ENCODE results near the gene SNX8. TPM values are rescaled to one million over a fixed set of nuclear protein-coding genes. Genes with fewer than 3 reads are reported as not detected.

The SNX8 gene
- total and polyA plus RNA-seq, 2 of the 8 experiments (the other 6 are each of a cell fraction or from before 2014, with no cell fraction given) = 46.2 to 70.8 TPM

GRCh38 chr7:2203766-2204300 is 110.4 kb downstream of the SNX8 start:
- Histone ChIP-seq H4K20me1 (replicated peaks in 1 of 2; ENCODE audit: control insufficient read depth in 1 of 2, insufficient read depth in 2 of 2, low read length in 2 of 2) (peaks cover 10 to 16% of the 10 kb centered on the region in 2 experiments), H2BK5ac (ENCODE audit: low read depth, low read length) (no peak overlapping the region), H3K79me2 (ENCODE audit: control insufficient read depth in 1 of 2, insufficient read depth in 2 of 2, low read length in 2 of 2) (peaks cover 0 to 3% of the 10 kb centered on the region in 2 experiments; a peak in 1 of 4 replicates), H4K8ac (ENCODE audit: extremely low read depth, insufficient read depth, low read length) (no peak overlapping the region), H3K18ac (ENCODE audit: extremely low read depth, low read length) (no peak overlapping the region), H3K4me3 (ENCODE audit: extremely low read depth in 1 of 4, insufficient read depth in 2 of 4, low read depth in 3 of 4, low read length in 4 of 4) (no peak overlapping the region), H3K4me1 (replicated peaks in 1 of 4; ENCODE audit: control insufficient read depth in 3 of 4, insufficient read depth in 4 of 4, low read length in 3 of 4) (no peaks in the 10 kb centered on the region), H2BK120ac (replicated peaks; ENCODE audit: low read depth, low read length) (no peak overlapping the region), H2AFZ (ENCODE audit: low read length) (no peak overlapping the region), H4K91ac (replicated peaks; ENCODE audit: insufficient read length, low read length) (no peak overlapping the region), H3K27ac (ENCODE audit: low read depth, low read length) (no peak overlapping the region), H3K23ac (ENCODE audit: insufficient read length) (no peak overlapping the region), H2BK15ac (ENCODE audit: low read length) (no peak overlapping the region), H3K56ac (replicated peaks; ENCODE audit: insufficient read length, low read depth, low read length) (no peak overlapping the region), H2AK5ac (ENCODE audit: low read depth, low read length) (no peak overlapping the region), H4K5ac (ENCODE audit: insufficient read length, low read depth, low read length) (no peak overlapping the region), H3K79me1 (ENCODE audit: low read depth, low read length) (peaks cover 4% of the 10 kb centered on the region), H3K27me3 (replicated peaks in 1 of 4; ENCODE audit: control insufficient read depth in 3 of 4, extremely low read depth in 1 of 4, insufficient read depth in 3 of 4, low read length in 3 of 4) (no peaks in the 10 kb centered on the region), H3K14ac (ENCODE audit: insufficient read length) (no peak overlapping the region), H2BK12ac (ENCODE audit: low read depth, low read length) (no peak overlapping the region), H3K36me3 (ENCODE audit: control insufficient read depth in 2 of 4, insufficient read depth in 4 of 4, low read length in 3 of 4) (peaks cover 4 to 26% (median 13%) of the 10 kb centered on the region in 4 experiments; a peak in 6 of 8 replicates), H2BK20ac (ENCODE audit: low read length) (no peak overlapping the region), H3K9me3 (ENCODE audit: insufficient read depth in 2 of 2, low read depth in 1 of 2, low read length in 1 of 2) (no peaks in the 10 kb centered on the region), H3K4me2 (ENCODE audit: insufficient read depth in 1 of 2, low read depth in 2 of 2, low read length in 2 of 2) (no peak overlapping the region), H3K23me2 (ENCODE audit: low read depth, low read length) (no peaks in the 10 kb centered on the region), H3K4ac (replicated peaks; ENCODE audit: insufficient read length, low read depth, low read length) (no peak overlapping the region), H3K9ac (replicated peaks in 1 of 4; ENCODE audit: extremely low read depth in 1 of 4, low read depth in 3 of 4, low read length in 3 of 4) (no peak overlapping the region)
- DNase-seq (ENCODE audit: low read depth in 1 of 2, low spot score in 2 of 2) (no peak), FAIRE-seq (no peak)
- CTCF ChIA-PET (ENCODE audit: partially characterized antibody) = interaction anchor here (0.7 to 1.5 kb wide), 4 partner anchors 9 to 450 kb away, joined by 3 to 7 read pairs (median 4); no protein-coding TSS in a partner anchor
- POLR2A ChIA-PET (ENCODE audit: partially characterized antibody) = no interaction called here
- no peak for TF ChIP-seq RFX5 (IDR thresholded peaks at IDR 0.05; ENCODE audit: borderline replicate concordance, low read depth, low read length)
- TF ChIP-seq ZNF274 (IDR thresholded peaks at IDR 0.05; ENCODE audit: borderline replicate concordance, extremely low read depth, low read length) = no peak
- TF ChIP-seq RXRA (IDR thresholded peaks at IDR 0.05; ENCODE audit: insufficient read depth, low read depth, low read length) = no peak
- WGBS, 2 experiments (ENCODE audit: extremely low coverage in 1 of 2, insufficient coverage in 1 of 2, insufficient read length in 1 of 2, insufficient replicate concordance in 2 of 2, low coverage in 1 of 2, low lambda C conversion rate in 2 of 2, missing lambda C conversion rate in 1 of 2) = 92% methylated on average over 13 of the region's 13 CpGs; no CpG with 5 or more reads in 1 of the 2 experiments
